Testis (tissue), 2 donors: ENCODE results near the gene SVIL.
"Not testable (repeated sequence)": the region's sequence is repeated elsewhere in the genome, so short reads cannot be mapped to it uniquely, and the experiment has no call there.

Experiments
- CTCF ChIP-seq, 3 experiments: fragments of 450-650 bp in 2 of 3; fragments of 200-600 bp in 1 of 3; sonication (generic) in 1 of 3; IDR thresholded peaks; one replicate each; pipeline ENCODE4 v1.5.1; 2016 to 2019; ENCODE audit warnings: antibody characterized with exemption in 3 of 3, mild to moderate bottlenecking in 2 of 3, moderate library complexity in 1 of 3
- POLR2A ChIP-seq: fragments of 450-650 bp; IDR thresholded peaks from one replicate; pipeline ENCODE4 v1.6.1; 2017; ENCODE audit warnings: antibody characterized with exemption, mild to moderate bottlenecking, moderate library complexity

- not testable (repeated sequence) for TF ChIP-seq CTCF (IDR thresholded peaks at IDR 0.05); POLR2A
These were observed 60.3 kb downstream of the SVIL start for GRCh38 chr10:29574212-29575097.
